Tibial nerve (tissue), 4 donors: ENCODE measurements around the gene FYB2. TPM values are rescaled to one million over a fixed set of nuclear protein-coding genes. Genes with fewer than 3 reads are reported as not detected.

ENCODE experiments used
- DNase-seq, 2 donors: peaks; one replicate each; pipeline ENCODE4 v3.0.0-alpha.2; 2019; ENCODE audit warnings: low spot score in 2 of 2
- H3K27ac ChIP-seq, 4 donors: fragments of 200-600 bp; sonication (generic) in 3 of 4; one replicate each; pipeline ENCODE4 v1.5.1; 2017 to 2019; ENCODE audit warnings: mild to moderate bottlenecking in 1 of 4
- H3K27me3 ChIP-seq, 2 donors: fragments of 200-600 bp; sonication (generic) in 1 of 2; one replicate each; pipeline versions ENCODE4 v1.5.1 to v1.6.0; 2017 to 2019
- H3K36me3 ChIP-seq, 3 donors: fragments of 200-600 bp; sonication (generic); one replicate each; pipeline ENCODE4 v1.5.1; 2018 to 2019
- H3K4me1 ChIP-seq, 4 donors: fragments of 200-600 bp; sonication (generic) in 3 of 4; one replicate each; pipeline ENCODE4 v1.5.1; 2017 to 2019
- H3K4me3 ChIP-seq, 4 donors: fragments of 200-600 bp; sonication (generic) in 3 of 4; one replicate each; pipeline ENCODE4 v1.5.1; 2017 to 2019; ENCODE audit warnings: mild to moderate bottlenecking in 1 of 4, moderate library complexity in 1 of 4
- H3K9me3 ChIP-seq, 4 donors: fragments of 200-600 bp; sonication (generic) in 3 of 4; one replicate each; pipeline ENCODE4 v1.5.1; 2017 to 2019
- CTCF ChIP-seq, 5 experiments: fragments of 200-600 bp in 3 of 5; fragments of 450-650 bp in 2 of 5; sonication (generic) in 3 of 5; IDR thresholded peaks; one replicate each; pipeline ENCODE4 v1.5.1; 2016 to 2019; ENCODE audit warnings: antibody characterized with exemption in 5 of 5, mild to moderate bottlenecking in 3 of 5, moderate library complexity in 2 of 5
- EP300 ChIP-seq, 2 donors: sonication (generic); formaldehyde crosslinking; IDR thresholded peaks; one replicate each; pipeline ENCODE4 v1.6.1; 2017; ENCODE audit warnings: antibody characterized with exemption in 2 of 2, mild to moderate bottlenecking in 1 of 2
- POLR2A ChIP-seq, 2 donors: fragments of 450-650 bp; IDR thresholded peaks; one replicate each; pipeline ENCODE4 v1.6.1; 2017; ENCODE audit warnings: antibody characterized with exemption in 2 of 2, mild to moderate bottlenecking in 2 of 2, moderate library complexity in 2 of 2
- WGBS, 2 donors: methylation state at CpG; one replicate each; pipeline ENCODE4 v1.1.5; 2018; 5-methylcytosine and 5-hydroxymethylcytosine counted together
- total RNA-seq, 4 donors: library from RNA; depleted of rRNA; stranded (reverse); fragments of >200 nt; gene quantifications; one replicate each; pipeline ENCODE4 v1.1.0, GENCODE V29; 2016

Gene FYB2
- total RNA-seq, 4 donors from 2014 or later: not detected

- Histone ChIP-seq H3K27me3 (no peaks in the 10 kb centered on the region), H3K4me3 (no peak overlapping the region), H3K36me3 (no peaks in the 10 kb centered on the region), H3K4me1 (peaks cover 0 to 9% (median 0%) of the 10 kb centered on the region in 4 donors), H3K9me3 (no peaks in the 10 kb centered on the region), H3K27ac (no peak overlapping the region)
- 78 to 82% methylated on average over 5 of the region's 5 CpGs for WGBS, 2 donors
- TF ChIP-seq EP300 (IDR thresholded peaks at IDR 0.05) (no peak), POLR2A (IDR thresholded peaks at IDR 0.05) (no peak), CTCF (IDR thresholded peaks at IDR 0.05) (no peak)
- no peak for DNase-seq
Observed at GRCh38 chr1:56797065-56797685, 22.0 kb downstream of the FYB2 start.

GRCh38 chr1:56795870-56796269 is 23.3 kb downstream of the FYB2 start:
- H3K4me3 ChIP-seq: no peak overlapping the region
- H3K27ac ChIP-seq: no peak overlapping the region
- H3K27me3 ChIP-seq: no peaks in the 10 kb centered on the region
- no peaks in the 10 kb centered on the region for H3K36me3 ChIP-seq
- no peak for TF ChIP-seq EP300 (IDR thresholded peaks at IDR 0.05)
- TF ChIP-seq POLR2A (IDR thresholded peaks at IDR 0.05): no peak
- TF ChIP-seq CTCF (IDR thresholded peaks at IDR 0.05): no peak
- H3K4me1 ChIP-seq: peaks cover 0 to 9% (median 0%) of the 10 kb centered on the region in 4 donors
- 85 to 87% methylated on average over 4 of the region's 4 CpGs for WGBS, 2 donors
- no peaks in the 10 kb centered on the region for H3K9me3 ChIP-seq
- DNase-seq: no peak

- TF ChIP-seq CTCF (IDR thresholded peaks at IDR 0.05): no peak
- no peak for TF ChIP-seq POLR2A (IDR thresholded peaks at IDR 0.05)
- TF ChIP-seq EP300 (IDR thresholded peaks at IDR 0.05): no peak
- 75 to 81% methylated on average over 3 of the region's 3 CpGs for WGBS, 2 donors
- Histone ChIP-seq H3K36me3 (no peaks in the 10 kb centered on the region), H3K9me3 (no peaks in the 10 kb centered on the region), H3K4me1 (no peaks in the 10 kb centered on the region), H3K27ac (no peak overlapping the region), H3K27me3 (no peaks in the 10 kb centered on the region), H3K4me3 (no peak overlapping the region)
- no peak for DNase-seq
Observed at GRCh38 chr1:56790036-56790435, 29.2 kb downstream of the FYB2 start.

GRCh38 chr1:56788588-56788987 is 30.6 kb downstream of the FYB2 start:
- DNase-seq: no peak
- no peak overlapping the region for H3K27ac ChIP-seq
- no peaks in the 10 kb centered on the region for H3K9me3 ChIP-seq
- whole genome bisulfite sequencing, 2 donors: 46 to 47% methylated on average over 6 of the region's 6 CpGs
- H3K36me3 ChIP-seq: no peaks in the 10 kb centered on the region
- no peaks in the 10 kb centered on the region for H3K27me3 ChIP-seq
- no peak for TF ChIP-seq POLR2A (IDR thresholded peaks at IDR 0.05)
- TF ChIP-seq EP300 (IDR thresholded peaks at IDR 0.05): no peak
- no peak for TF ChIP-seq CTCF (IDR thresholded peaks at IDR 0.05)
- no peak overlapping the region for H3K4me3 ChIP-seq
- H3K4me1 ChIP-seq: no peaks in the 10 kb centered on the region

- H3K9me3 ChIP-seq: no peaks in the 10 kb centered on the region
- no peak overlapping the region for H3K27ac ChIP-seq
- no peaks in the 10 kb centered on the region for H3K36me3 ChIP-seq
- H3K4me3 ChIP-seq: no peak overlapping the region
- TF ChIP-seq EP300 (IDR thresholded peaks at IDR 0.05) (no peak), POLR2A (IDR thresholded peaks at IDR 0.05) (no peak), CTCF (IDR thresholded peaks at IDR 0.05) (no peak)
- DNase-seq: no peak
- no peaks in the 10 kb centered on the region for H3K27me3 ChIP-seq
- no peaks in the 10 kb centered on the region for H3K4me1 ChIP-seq
Observed at GRCh38 chr1:56788102-56788501, 31.1 kb downstream of the FYB2 start.
